GM12878 (cell line): ENCODE data around the gene VKORC1. TPM values are rescaled to one million over a fixed set of nuclear protein-coding genes. Genes with fewer than 3 reads are reported as not detected.

Experiments
- BHLHE40 ChIP-seq, 2 experiments: fragments of 450-650 bp in 1 of 2; IDR thresholded peaks; 2 replicates each; pipeline ENCODE4 v1.6.1; 2011 to 2017; ENCODE audit warnings: low read depth in 2 of 2, borderline replicate concordance in 1 of 2, improper control_type of control experiment in 1 of 2, low read length in 1 of 2, mild to moderate bottlenecking in 1 of 2
- CREB1 ChIP-seq: IDR thresholded peaks from 2 replicates; pipeline ENCODE4 v1.6.1; 2012; ENCODE audit warnings: low read depth, mild to moderate bottlenecking, inconsistent platforms
- CREM ChIP-seq: IDR thresholded peaks from 2 replicates; pipeline ENCODE4 v1.6.1; 2014; ENCODE audit warnings: antibody characterized with exemption, low read depth
- JUNB ChIP-seq: IDR thresholded peaks from 2 replicates; pipeline ENCODE4 v1.6.1; 2016; ENCODE audit warnings: antibody characterized with exemption, mild to moderate bottlenecking
- KLF5 ChIP-seq: fragments of 450-650 bp; IDR thresholded peaks from 2 replicates; pipeline ENCODE4 v1.6.1; 2014; ENCODE audit warnings: mild to moderate bottlenecking; ENCODE audit not compliant: partially characterized antibody
- MYC ChIP-seq: IDR thresholded peaks from 2 replicates; pipeline ENCODE4 v1.6.1; 2011; ENCODE audit warnings: mild to moderate bottlenecking, low read length, moderate library complexity, inconsistent platforms; ENCODE audit not compliant: insufficient read depth, insufficient replicate concordance, insufficient read length, severe bottlenecking
- NR2C2 ChIP-seq: IDR thresholded peaks from 2 replicates; pipeline ENCODE4 v1.6.1; 2011; ENCODE audit warnings: borderline replicate concordance, low read depth; ENCODE audit not compliant: control insufficient read depth, insufficient read length
- POLR2AphosphoS5 ChIP-seq: IDR thresholded peaks from 2 replicates; pipeline ENCODE4 v1.6.1; 2011; ENCODE audit warnings: mild to moderate bottlenecking, low read length, inconsistent platforms
- RBBP5 ChIP-seq: fragments of 200-600 bp; sonication (generic); conservative IDR thresholded peaks from 2 replicates; pipeline ENCODE4 v1.6.1; 2016
- SPI1 ChIP-seq: IDR thresholded peaks from 2 replicates; pipeline ENCODE4 v1.6.1; 2011; ENCODE audit warnings: low read depth, mild to moderate bottlenecking, low read length, moderate library complexity, borderline replicate concordance; ENCODE audit not compliant: insufficient read depth
- SRF ChIP-seq, 2 experiments: IDR thresholded peaks; 2 replicates each; pipeline ENCODE4 v1.6.1; 2011; ENCODE audit warnings: low read depth in 2 of 2, low read length in 2 of 2, mild to moderate bottlenecking in 1 of 2, moderate library complexity in 1 of 2
- STAT1 ChIP-seq: fragments of 450-650 bp; conservative IDR thresholded peaks from 2 replicates; pipeline ENCODE4 v1.6.1; 2014; ENCODE audit warnings: antibody characterized with exemption, mild to moderate bottlenecking
- TCF7 ChIP-seq: IDR thresholded peaks from 2 replicates; pipeline ENCODE4 v1.6.1; 2014; ENCODE audit warnings: antibody characterized with exemption, borderline replicate concordance
- ZBED1 ChIP-seq: IDR thresholded peaks from 2 replicates; pipeline ENCODE4 v1.6.1; 2016; ENCODE audit warnings: borderline replicate concordance
- ZNF217 ChIP-seq: fragments of 450-650 bp; IDR thresholded peaks from 2 replicates; pipeline ENCODE4 v1.6.1; 2017; ENCODE audit warnings: antibody characterized with exemption, mild to moderate bottlenecking
- ZZZ3 ChIP-seq: IDR thresholded peaks from 2 replicates; pipeline ENCODE4 v1.6.1; 2011; ENCODE audit warnings: low read depth; ENCODE audit not compliant: control insufficient read depth, insufficient read length
- polyA plus RNA-seq, 11 experiments: library from polyadenylated mRNA; depleted of rRNA in 4 of 11; unstranded in 6 of 11; stranded (reverse) in 5 of 11; fragments of >200 nt; fragmentation: Nextera tagmentation in 4 of 11; fragmentation: Illumina TruSeq in 1 of 11; extraction: Ambion mirVana in 4 of 11; extraction: Trizol in 1 of 11; gene quantifications; 1 replicate in 1 of 11; 2 replicates in 10 of 11; pipeline versions ENCODE4 v1.2.1 to v1.2.3, GENCODE V29; 2011 to 2016; ENCODE audit warnings: inconsistent platforms in 2 of 11, missing spikeins in 2 of 11, low read depth in 1 of 11
- total RNA-seq, 4 experiments: library from RNA; depleted of rRNA in 3 of 4; stranded (reverse); fragments of >200 nt in 3 of 4; fragmentation: Illumina TruSeq in 1 of 4; extraction: Trizol in 1 of 4; gene quantifications; 2 replicates each; pipeline versions ENCODE4 v1.2.1 to v1.2.3, GENCODE V29; 2013 to 2021
- TF ChIP-seq, protein P1 (sequence below): fragments of 450-650 bp; IDR thresholded peaks from 2 replicates; pipeline ENCODE4 v1.6.1; 2017; ENCODE audit warnings: borderline replicate concordance
- TF ChIP-seq, protein P2 (sequence below): fragments of 450-650 bp; formaldehyde crosslinking; IDR thresholded peaks from 2 replicates; pipeline ENCODE4 v1.4.0; 2022; ENCODE audit warnings: mild to moderate bottlenecking, moderate library complexity
- TF ChIP-seq, protein P3 (sequence below): fragments of 450-650 bp; IDR thresholded peaks from 2 replicates; pipeline ENCODE4 v1.6.1; 2018; ENCODE audit warnings: mild to moderate bottlenecking, low read depth, moderate library complexity; ENCODE audit not compliant: partially characterized antibody
- TF ChIP-seq, protein P4 (sequence below): fragments of 450-650 bp; conservative IDR thresholded peaks from 2 replicates; pipeline ENCODE4 v1.6.1; 2017; ENCODE audit warnings: mild to moderate bottlenecking, moderate library complexity

The VKORC1 gene
- total and polyA plus RNA-seq, 10 of the 15 experiments (the other 5 are each of a cell fraction or from before 2014, with no cell fraction given), result 19.8 to 140 (median 57.7) TPM

DNA sequence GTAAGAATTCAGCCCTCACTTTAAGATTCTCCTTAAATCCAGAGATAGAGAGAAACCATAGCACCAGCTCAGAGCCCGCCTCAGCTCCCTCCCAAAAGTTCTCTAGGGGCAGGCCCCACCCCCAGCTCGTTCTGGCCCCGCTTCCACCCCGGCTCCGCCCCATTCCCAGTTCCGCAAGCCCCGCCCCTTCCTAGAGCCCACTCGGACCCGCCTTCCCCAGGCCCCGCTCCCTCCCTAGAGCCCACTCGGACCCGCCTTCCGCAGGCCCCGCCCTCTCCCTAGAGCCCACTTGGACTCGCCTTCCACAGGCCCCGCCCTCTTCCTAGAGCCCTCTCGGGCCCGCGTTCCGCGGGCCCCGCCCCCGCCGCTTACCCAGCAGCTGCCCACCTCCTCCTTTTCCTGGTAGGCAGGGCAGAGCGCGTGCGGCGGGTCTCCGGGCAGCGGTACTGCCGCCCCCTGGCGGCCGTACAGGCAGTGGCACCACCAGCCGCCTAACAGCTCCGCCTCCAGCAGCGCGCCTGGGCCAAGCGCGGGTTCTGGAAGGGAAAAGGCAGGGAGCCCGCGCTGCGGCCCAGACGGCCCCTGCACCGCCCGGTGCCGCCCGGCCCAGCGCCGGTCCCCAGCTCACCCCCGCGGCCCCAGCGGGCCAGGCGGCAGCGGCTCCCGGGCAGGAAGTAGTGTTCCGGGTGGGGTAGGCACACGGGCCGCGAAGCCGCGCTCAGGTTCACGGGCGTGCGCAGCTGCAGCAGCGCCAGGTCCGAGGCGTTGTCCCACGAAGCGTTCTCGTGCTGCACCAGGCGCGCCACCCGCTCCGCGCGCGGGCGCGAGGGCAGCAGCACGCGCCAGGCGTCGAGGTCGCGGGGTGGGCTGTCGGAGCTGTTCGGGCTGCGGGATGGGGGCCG, 47.8 kb upstream of the VKORC1 start (continued):
- TF ChIP-seq, protein P1, sequence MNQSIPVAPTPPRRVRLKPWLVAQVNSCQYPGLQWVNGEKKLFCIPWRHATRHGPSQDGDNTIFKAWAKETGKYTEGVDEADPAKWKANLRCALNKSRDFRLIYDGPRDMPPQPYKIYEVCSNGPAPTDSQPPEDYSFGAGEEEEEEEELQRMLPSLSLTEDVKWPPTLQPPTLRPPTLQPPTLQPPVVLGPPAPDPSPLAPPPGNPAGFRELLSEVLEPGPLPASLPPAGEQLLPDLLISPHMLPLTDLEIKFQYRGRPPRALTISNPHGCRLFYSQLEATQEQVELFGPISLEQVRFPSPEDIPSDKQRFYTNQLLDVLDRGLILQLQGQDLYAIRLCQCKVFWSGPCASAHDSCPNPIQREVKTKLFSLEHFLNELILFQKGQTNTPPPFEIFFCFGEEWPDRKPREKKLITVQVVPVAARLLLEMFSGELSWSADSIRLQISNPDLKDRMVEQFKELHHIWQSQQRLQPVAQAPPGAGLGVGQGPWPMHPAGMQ, result no peak
- no peak for TF ChIP-seq ZZZ3
- no peak for TF ChIP-seq SRF (IDR thresholded peaks at IDR 0.05; ENCODE audit: low read depth in 2 of 2, low read length in 2 of 2)
- TF ChIP-seq TCF7, result no peak
- TF ChIP-seq, protein P2, sequence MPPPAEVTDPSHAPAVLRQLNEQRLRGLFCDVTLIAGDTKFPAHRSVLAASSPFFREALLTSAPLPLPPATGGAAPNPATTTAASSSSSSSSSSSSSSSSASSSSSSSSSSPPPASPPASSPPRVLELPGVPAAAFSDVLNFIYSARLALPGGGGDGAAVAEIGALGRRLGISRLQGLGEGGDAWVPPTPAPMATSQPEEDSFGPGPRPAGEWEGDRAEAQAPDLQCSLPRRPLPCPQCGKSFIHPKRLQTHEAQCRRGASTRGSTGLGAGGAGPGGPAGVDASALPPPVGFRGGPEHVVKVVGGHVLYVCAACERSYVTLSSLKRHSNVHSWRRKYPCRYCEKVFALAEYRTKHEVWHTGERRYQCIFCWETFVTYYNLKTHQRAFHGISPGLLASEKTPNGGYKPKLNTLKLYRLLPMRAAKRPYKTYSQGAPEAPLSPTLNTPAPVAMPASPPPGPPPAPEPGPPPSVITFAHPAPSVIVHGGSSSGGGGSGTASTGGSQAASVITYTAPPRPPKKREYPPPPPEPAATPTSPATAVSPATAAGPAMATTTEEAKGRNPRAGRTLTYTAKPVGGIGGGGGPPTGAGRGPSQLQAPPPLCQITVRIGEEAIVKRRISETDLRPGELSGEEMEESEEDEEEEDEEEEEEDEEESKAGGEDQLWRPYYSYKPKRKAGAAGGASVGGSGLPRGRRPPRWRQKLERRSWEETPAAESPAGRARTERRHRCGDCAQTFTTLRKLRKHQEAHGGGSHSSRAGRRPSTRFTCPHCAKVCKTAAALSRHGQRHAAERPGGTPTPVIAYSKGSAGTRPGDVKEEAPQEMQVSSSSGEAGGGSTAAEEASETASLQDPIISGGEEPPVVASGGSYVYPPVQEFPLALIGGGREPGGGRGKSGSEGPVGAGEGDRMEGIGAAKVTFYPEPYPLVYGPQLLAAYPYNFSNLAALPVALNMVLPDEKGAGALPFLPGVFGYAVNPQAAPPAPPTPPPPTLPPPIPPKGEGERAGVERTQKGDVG (CRISPR knock-in tag), result no peak
- TF ChIP-seq, protein P3, sequence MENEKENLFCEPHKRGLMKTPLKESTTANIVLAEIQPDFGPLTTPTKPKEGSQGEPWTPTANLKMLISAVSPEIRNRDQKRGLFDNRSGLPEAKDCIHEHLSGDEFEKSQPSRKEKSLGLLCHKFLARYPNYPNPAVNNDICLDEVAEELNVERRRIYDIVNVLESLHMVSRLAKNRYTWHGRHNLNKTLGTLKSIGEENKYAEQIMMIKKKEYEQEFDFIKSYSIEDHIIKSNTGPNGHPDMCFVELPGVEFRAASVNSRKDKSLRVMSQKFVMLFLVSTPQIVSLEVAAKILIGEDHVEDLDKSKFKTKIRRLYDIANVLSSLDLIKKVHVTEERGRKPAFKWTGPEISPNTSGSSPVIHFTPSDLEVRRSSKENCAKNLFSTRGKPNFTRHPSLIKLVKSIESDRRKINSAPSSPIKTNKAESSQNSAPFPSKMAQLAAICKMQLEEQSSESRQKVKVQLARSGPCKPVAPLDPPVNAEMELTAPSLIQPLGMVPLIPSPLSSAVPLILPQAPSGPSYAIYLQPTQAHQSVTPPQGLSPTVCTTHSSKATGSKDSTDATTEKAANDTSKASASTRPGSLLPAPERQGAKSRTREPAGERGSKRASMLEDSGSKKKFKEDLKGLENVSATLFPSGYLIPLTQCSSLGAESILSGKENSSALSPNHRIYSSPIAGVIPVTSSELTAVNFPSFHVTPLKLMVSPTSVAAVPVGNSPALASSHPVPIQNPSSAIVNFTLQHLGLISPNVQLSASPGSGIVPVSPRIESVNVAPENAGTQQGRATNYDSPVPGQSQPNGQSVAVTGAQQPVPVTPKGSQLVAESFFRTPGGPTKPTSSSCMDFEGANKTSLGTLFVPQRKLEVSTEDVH, result no peak
- TF ChIP-seq MYC, result no peak
- peak; percentile 87 to 95 for TF ChIP-seq BHLHE40 (IDR thresholded peaks at IDR 0.05; ENCODE audit: borderline replicate concordance in 1 of 2, low read depth in 2 of 2, low read length in 1 of 2)
- TF ChIP-seq ZNF217, result peak; percentile 84
- TF ChIP-seq ZBED1, result no peak
- no peak for TF ChIP-seq POLR2AphosphoS5
- no peak; the same call in none of the 2 replicates for TF ChIP-seq CREB1
- peak; percentile 56; the same call in 1 of the 2 replicates for TF ChIP-seq SPI1
- TF ChIP-seq KLF5, result no peak
- TF ChIP-seq, protein P4, sequence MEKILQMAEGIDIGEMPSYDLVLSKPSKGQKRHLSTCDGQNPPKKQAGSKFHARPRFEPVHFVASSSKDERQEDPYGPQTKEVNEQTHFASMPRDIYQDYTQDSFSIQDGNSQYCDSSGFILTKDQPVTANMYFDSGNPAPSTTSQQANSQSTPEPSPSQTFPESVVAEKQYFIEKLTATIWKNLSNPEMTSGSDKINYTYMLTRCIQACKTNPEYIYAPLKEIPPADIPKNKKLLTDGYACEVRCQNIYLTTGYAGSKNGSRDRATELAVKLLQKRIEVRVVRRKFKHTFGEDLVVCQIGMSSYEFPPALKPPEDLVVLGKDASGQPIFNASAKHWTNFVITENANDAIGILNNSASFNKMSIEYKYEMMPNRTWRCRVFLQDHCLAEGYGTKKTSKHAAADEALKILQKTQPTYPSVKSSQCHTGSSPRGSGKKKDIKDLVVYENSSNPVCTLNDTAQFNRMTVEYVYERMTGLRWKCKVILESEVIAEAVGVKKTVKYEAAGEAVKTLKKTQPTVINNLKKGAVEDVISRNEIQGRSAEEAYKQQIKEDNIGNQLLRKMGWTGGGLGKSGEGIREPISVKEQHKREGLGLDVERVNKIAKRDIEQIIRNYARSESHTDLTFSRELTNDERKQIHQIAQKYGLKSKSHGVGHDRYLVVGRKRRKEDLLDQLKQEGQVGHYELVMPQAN, result peak; percentile 63; the same call in 1 of the 2 replicates
- no peak for TF ChIP-seq RBBP5
- TF ChIP-seq NR2C2, result no peak
- no peak for TF ChIP-seq JUNB
- peak; percentile 39; the same call in 1 of the 2 replicates for TF ChIP-seq CREM
- TF ChIP-seq STAT1, result peak; percentile 83; the same call in 1 of the 2 replicates
